HG02981 (cell line): ENCODE measurements around the gene CFAP70.
A peak's percentile ranks its signal among the peaks of the same experiment; 100 is the strongest.
"Not testable (repeated sequence)": the region's sequence is repeated elsewhere in the genome, so short reads cannot be mapped to it uniquely, and the experiment has no call there.

ENCODE experiments used
- ATAC-seq: cut with Tn5 transposase; IDR thresholded peaks from one replicate; pipeline ENCODE4 v1.9.1; 2021; ENCODE audit warnings: mild to moderate bottlenecking, moderate library complexity; ENCODE audit not compliant: unreplicated experiment

CFAP70 gene

GRCh38 chr10:73258612-73259011 lies 100.1 kb downstream of the CFAP70 start:
- not testable (repeated sequence) for ATAC-seq

GRCh38 chr10:73253225-73253555 lies 105.5 kb downstream of the CFAP70 start:
- no peak for ATAC-seq

- peak; percentile 81 for ATAC-seq
These were observed 106.0 kb downstream of the CFAP70 start, which contains the start of gene MRPS16 for GRCh38 chr10:73252445-73253224. Gene MRPS16 (minus strand): TSS chr10:73252644. CDS start chr10:73252482, 162 bp downstream.

- peak; percentile 2 for ATAC-seq
These were observed 106.8 kb downstream of the CFAP70 start for GRCh38 chr10:73251683-73252444.

GRCh38 chr10:73248259-73248724 lies 110.4 kb downstream of the CFAP70 start:
- ATAC-seq = no peak

- ATAC-seq = no peak
These were observed 111.0 kb downstream of the CFAP70 start for GRCh38 chr10:73247509-73248258.

GRCh38 chr10:73246646-73247508 lies 111.8 kb downstream of the CFAP70 start, which contains the start of gene DNAJC9:
Gene DNAJC9 (minus strand): TSS chr10:73247255. CDS start chr10:73247189, 66 bp downstream.
- ATAC-seq = peak; percentile 84

GRCh38 chr10:73246322-73246645 lies 112.4 kb downstream of the CFAP70 start:
- ATAC-seq = no peak

GRCh38 chr10:73244866-73245477 lies 113.7 kb downstream of the CFAP70 start:
- no peak for ATAC-seq

- ATAC-seq = no peak
These were observed 118.8 kb downstream of the CFAP70 start for GRCh38 chr10:73239908-73240307.

GRCh38 chr10:73238990-73239566 lies 119.6 kb downstream of the CFAP70 start:
- no peak for ATAC-seq

GRCh38 chr10:73234695-73235094 lies 124.0 kb downstream of the CFAP70 start:
- no peak for ATAC-seq

GRCh38 chr10:73233883-73234282 lies 124.8 kb downstream of the CFAP70 start:
- no peak for ATAC-seq

GRCh38 chr10:73232887-73233286 lies 125.8 kb downstream of the CFAP70 start:
- no peak for ATAC-seq

- ATAC-seq = no peak
These were observed 129.1 kb downstream of the CFAP70 start for GRCh38 chr10:73229567-73229966.

GRCh38 chr10:73228247-73228646 lies 130.4 kb downstream of the CFAP70 start:
- ATAC-seq = no peak

- no peak for ATAC-seq
These were observed 132.0 kb downstream of the CFAP70 start for GRCh38 chr10:73226663-73227062.

- ATAC-seq = no peak
These were observed 133.1 kb downstream of the CFAP70 start for GRCh38 chr10:73225518-73225917.

- no peak for ATAC-seq
These were observed 137.7 kb downstream of the CFAP70 start for GRCh38 chr10:73220989-73221388.

- no peak for ATAC-seq
These were observed 139.3 kb downstream of the CFAP70 start for GRCh38 chr10:73219384-73219783.
